OCI-LY3 (cell line): ENCODE results near the gene FTO.

Experiments
- EZH2phosphoT487 ChIP-seq: fragments of 200-600 bp; shearing (Covaris generic); IDR thresholded peaks from 2 replicates; pipeline ENCODE4 v1.6.1; 2018; ENCODE audit warnings: antibody characterized with exemption, mixed run types, low read depth
- TF ChIP-seq, protein P1 (sequence below): fragments of 200-600, 300-600 bp; sonication (generic); IDR thresholded peaks from 2 replicates; pipeline ENCODE4 v1.5.1; 2014; ENCODE audit warnings: antibody characterized with exemption, low read length, low read depth

DNA sequence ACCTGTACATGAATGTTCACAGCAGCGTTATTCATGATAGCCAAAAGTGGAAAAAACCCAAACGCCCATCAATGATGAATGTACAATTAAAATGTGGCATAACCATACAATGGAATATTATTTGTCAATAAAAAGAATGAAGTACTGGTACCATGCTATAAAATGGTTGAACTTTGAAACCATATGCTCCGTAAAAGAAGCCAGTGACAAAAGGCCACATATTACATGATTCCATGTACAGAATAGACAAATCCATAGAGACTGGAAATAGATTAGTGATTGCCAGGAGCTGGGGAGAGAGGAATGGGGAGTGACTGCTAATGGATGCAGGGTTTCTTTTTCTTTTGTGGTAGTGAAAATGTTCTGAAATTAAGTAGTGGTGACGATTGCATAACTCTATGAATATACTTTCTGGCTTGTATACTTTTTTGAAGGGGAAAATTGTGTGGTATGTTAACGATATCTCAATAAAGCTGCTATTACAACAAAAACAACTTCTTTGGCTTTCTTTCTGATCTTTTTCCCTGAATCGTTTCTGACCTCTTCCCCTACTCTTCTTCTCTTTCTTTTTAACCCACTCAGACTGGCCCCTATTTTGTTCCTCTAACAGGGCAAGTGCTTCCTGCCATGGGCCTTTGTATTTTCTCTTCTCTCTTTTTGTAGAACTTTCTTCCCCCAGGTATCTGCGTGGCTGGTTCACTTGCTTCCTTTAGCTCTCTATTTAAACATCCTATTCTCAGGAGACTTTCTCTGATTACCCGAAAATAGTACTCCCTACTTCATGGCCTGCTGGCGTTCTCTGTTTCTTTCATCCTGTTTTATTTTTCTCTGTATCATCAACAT, 67.9 kb downstream of the FTO start:
- TF ChIP-seq, protein P1, sequence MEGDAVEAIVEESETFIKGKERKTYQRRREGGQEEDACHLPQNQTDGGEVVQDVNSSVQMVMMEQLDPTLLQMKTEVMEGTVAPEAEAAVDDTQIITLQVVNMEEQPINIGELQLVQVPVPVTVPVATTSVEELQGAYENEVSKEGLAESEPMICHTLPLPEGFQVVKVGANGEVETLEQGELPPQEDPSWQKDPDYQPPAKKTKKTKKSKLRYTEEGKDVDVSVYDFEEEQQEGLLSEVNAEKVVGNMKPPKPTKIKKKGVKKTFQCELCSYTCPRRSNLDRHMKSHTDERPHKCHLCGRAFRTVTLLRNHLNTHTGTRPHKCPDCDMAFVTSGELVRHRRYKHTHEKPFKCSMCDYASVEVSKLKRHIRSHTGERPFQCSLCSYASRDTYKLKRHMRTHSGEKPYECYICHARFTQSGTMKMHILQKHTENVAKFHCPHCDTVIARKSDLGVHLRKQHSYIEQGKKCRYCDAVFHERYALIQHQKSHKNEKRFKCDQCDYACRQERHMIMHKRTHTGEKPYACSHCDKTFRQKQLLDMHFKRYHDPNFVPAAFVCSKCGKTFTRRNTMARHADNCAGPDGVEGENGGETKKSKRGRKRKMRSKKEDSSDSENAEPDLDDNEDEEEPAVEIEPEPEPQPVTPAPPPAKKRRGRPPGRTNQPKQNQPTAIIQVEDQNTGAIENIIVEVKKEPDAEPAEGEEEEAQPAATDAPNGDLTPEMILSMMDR = no peak
- no peak for TF ChIP-seq EZH2phosphoT487
